GM23338 (cell line): ENCODE results near the gene LRIT2. TPM values are rescaled to one million over a fixed set of nuclear protein-coding genes. Genes with fewer than 3 reads are reported as not detected.

Experiments
- ATAC-seq: fragments of 200-7000 bp; cut with Tn5 transposase; 3 replicates; pipeline ENCODE4 v1.9.1; 2020
- DNase-seq: peaks from one replicate; pipeline ENCODE4 v3.0.0-alpha.2; 2015; ENCODE audit warnings: low spot score
- H2AFZ ChIP-seq: fragments of 200-600 bp; sonication (generic); 2 replicates; pipeline ENCODE4 v1.8.0; 2016; ENCODE audit warnings: antibody characterized with exemption, mild to moderate bottlenecking, moderate library complexity
- H3F3A ChIP-seq: fragments of 200-600 bp; sonication (generic); replicated peaks from 2 replicates; pipeline ENCODE4 v1.8.0; 2017; ENCODE audit warnings: antibody characterized with exemption, mixed run types, low read depth
- H3K27ac ChIP-seq: fragments of 200-600 bp; sonication (generic); 2 replicates; pipeline ENCODE4 v1.6.1; 2016; ENCODE audit warnings: low read depth
- H3K27me3 ChIP-seq: fragments of 200-600 bp; sonication (generic); 2 replicates; pipeline ENCODE4 v1.8.0; 2016; ENCODE audit warnings: mild to moderate bottlenecking, mixed run types, moderate library complexity; ENCODE audit not compliant: insufficient read depth
- H3K36me3 ChIP-seq: fragments of 200-600 bp; sonication (generic); 2 replicates; pipeline ENCODE4 v1.8.0; 2016; ENCODE audit warnings: mild to moderate bottlenecking; ENCODE audit not compliant: insufficient read depth
- H3K4me1 ChIP-seq: fragments of 200-600 bp; sonication (generic); 2 replicates; pipeline ENCODE4 v1.8.0; 2016; ENCODE audit warnings: mild to moderate bottlenecking, moderate library complexity; ENCODE audit not compliant: insufficient read depth
- H3K4me2 ChIP-seq: fragments of 200-600 bp; sonication (generic); 2 replicates; pipeline ENCODE4 v1.7.1; 2017; ENCODE audit warnings: mixed run types
- H3K4me3 ChIP-seq: fragments of 200-600 bp; sonication (generic); 2 replicates; pipeline ENCODE4 v1.6.1; 2016; ENCODE audit warnings: mixed run types
- H3K79me2 ChIP-seq: fragments of 200-600 bp; sonication (generic); replicated peaks from 2 replicates; pipeline ENCODE4 v1.8.0; 2017; ENCODE audit warnings: mild to moderate bottlenecking; ENCODE audit not compliant: insufficient read depth
- H3K9me2 ChIP-seq: fragments of 200-600 bp; sonication (generic); 2 replicates; pipeline ENCODE4 v1.8.0; 2017; ENCODE audit not compliant: insufficient read depth
- H4K20me1 ChIP-seq: fragments of 200-600 bp; sonication (generic); replicated peaks from 2 replicates; pipeline ENCODE4 v1.8.0; 2017; ENCODE audit warnings: mild to moderate bottlenecking; ENCODE audit not compliant: insufficient read depth
- H3K27ac Mint-ChIP-seq: 2 replicates; pipeline ENCODE4 v1.8.0; 2020; ENCODE audit warnings: inconsistent platforms, mild to moderate bottlenecking, moderate library complexity, mixed read lengths
- H3K27me3 Mint-ChIP-seq: 3 replicates; pipeline ENCODE4 v1.8.0; 2022; ENCODE audit warnings: low read depth, mild to moderate bottlenecking, moderate library complexity, mixed read lengths, inconsistent platforms; ENCODE audit not compliant: insufficient read depth, poor library complexity
- H3K36me3 Mint-ChIP-seq: 3 replicates; pipeline ENCODE4 v1.8.0; 2021; ENCODE audit warnings: low read depth, mild to moderate bottlenecking, inconsistent platforms, moderate library complexity, mixed read lengths
- H3K4me1 Mint-ChIP-seq: 3 replicates; pipeline ENCODE4 v1.8.0; 2020; ENCODE audit warnings: mild to moderate bottlenecking, inconsistent platforms, mixed read lengths
- H3K4me3 Mint-ChIP-seq: 3 replicates; pipeline ENCODE4 v1.8.0; 2021; ENCODE audit warnings: moderate library complexity, mild to moderate bottlenecking, inconsistent platforms, mixed read lengths
- H3K9me3 Mint-ChIP-seq: 3 replicates; pipeline ENCODE4 v1.8.0; 2020; ENCODE audit warnings: moderate library complexity, mild to moderate bottlenecking, inconsistent platforms, mixed read lengths
- EZH2 ChIP-seq: fragments of 200-600 bp; sonication (generic); IDR thresholded peaks from one replicate; pipeline ENCODE4 v1.8.0; 2017; ENCODE audit warnings: antibody characterized with exemption, mild to moderate bottlenecking, low read depth; ENCODE audit not compliant: unreplicated experiment
- JUNB ChIP-seq: IDR thresholded peaks from one replicate; pipeline ENCODE4 v1.6.1; 2016; ENCODE audit warnings: antibody characterized with exemption; ENCODE audit not compliant: unreplicated experiment
- NANOG ChIP-seq: IDR thresholded peaks from 2 replicates; pipeline ENCODE4 v1.6.1; 2016; ENCODE audit warnings: antibody characterized with exemption, borderline replicate concordance
- POLR2AphosphoS5 ChIP-seq: IDR thresholded peaks from 2 replicates; pipeline ENCODE4 v1.6.1; 2016; ENCODE audit warnings: antibody characterized with exemption, low read depth
- STAT1 ChIP-seq: IDR thresholded peaks from one replicate; pipeline ENCODE4 v1.6.1; 2016; ENCODE audit warnings: antibody characterized with exemption; ENCODE audit not compliant: unreplicated experiment
- ZNF114 ChIP-seq: fragments of 250-450 bp; sonication (Bioruptor Pico); IDR thresholded peaks from 2 replicates; pipeline ENCODE4 v1.5.0; 2020; ENCODE audit warnings: mild to moderate bottlenecking, moderate library complexity
- ZNF331 ChIP-seq: fragments of 250-450 bp; sonication (Bioruptor Pico); IDR thresholded peaks from 2 replicates; pipeline ENCODE4 v1.5.0; 2020; ENCODE audit warnings: low read depth, mild to moderate bottlenecking, moderate library complexity
- polyA plus RNA-seq: library from polyadenylated mRNA; unstranded; fragments of >200 nt; fragmentation: Nextera tagmentation; extraction: Ambion mirVana; gene quantifications from 2 replicates; pipeline ENCODE4 v1.2.1, GENCODE V29; 2016
- total RNA-seq: library from RNA; depleted of rRNA; stranded (reverse); fragments of >200 nt; shearing (Covaris generic); gene quantifications from 2 replicates; pipeline ENCODE4 v1.2.3, GENCODE V29; 2014
- TF ChIP-seq, protein P1 (sequence below): IDR thresholded peaks from one replicate; pipeline ENCODE4 v1.6.1; 2018; ENCODE audit warnings: antibody characterized with exemption; ENCODE audit not compliant: unreplicated experiment
- TF ChIP-seq, protein P2 (sequence below): IDR thresholded peaks from 2 replicates; pipeline ENCODE4 v1.6.1; 2016; ENCODE audit warnings: antibody characterized with exemption

The LRIT2 gene
- total and polyA plus RNA-seq, 2 experiments from 2014 or later = not detected

DNA sequence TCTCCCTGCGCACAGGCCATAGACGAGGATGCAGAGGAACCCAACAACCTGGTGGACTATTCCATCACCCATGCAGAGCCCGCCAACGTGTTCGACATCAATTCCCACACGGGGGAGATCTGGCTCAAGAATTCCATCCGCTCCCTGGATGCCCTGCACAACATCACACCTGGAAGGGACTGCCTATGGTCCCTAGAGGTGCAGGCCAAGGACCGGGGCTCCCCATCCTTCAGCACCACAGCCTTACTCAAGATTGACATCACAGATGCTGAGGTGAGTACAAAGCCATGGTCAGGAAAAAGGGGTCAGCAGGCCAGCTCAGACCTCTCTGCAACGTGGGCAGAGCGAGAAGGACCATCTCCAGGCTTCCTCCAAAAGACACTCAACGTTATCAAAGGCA, 12.3 kb downstream of the LRIT2 start (continued):
- TF ChIP-seq, protein P1, sequence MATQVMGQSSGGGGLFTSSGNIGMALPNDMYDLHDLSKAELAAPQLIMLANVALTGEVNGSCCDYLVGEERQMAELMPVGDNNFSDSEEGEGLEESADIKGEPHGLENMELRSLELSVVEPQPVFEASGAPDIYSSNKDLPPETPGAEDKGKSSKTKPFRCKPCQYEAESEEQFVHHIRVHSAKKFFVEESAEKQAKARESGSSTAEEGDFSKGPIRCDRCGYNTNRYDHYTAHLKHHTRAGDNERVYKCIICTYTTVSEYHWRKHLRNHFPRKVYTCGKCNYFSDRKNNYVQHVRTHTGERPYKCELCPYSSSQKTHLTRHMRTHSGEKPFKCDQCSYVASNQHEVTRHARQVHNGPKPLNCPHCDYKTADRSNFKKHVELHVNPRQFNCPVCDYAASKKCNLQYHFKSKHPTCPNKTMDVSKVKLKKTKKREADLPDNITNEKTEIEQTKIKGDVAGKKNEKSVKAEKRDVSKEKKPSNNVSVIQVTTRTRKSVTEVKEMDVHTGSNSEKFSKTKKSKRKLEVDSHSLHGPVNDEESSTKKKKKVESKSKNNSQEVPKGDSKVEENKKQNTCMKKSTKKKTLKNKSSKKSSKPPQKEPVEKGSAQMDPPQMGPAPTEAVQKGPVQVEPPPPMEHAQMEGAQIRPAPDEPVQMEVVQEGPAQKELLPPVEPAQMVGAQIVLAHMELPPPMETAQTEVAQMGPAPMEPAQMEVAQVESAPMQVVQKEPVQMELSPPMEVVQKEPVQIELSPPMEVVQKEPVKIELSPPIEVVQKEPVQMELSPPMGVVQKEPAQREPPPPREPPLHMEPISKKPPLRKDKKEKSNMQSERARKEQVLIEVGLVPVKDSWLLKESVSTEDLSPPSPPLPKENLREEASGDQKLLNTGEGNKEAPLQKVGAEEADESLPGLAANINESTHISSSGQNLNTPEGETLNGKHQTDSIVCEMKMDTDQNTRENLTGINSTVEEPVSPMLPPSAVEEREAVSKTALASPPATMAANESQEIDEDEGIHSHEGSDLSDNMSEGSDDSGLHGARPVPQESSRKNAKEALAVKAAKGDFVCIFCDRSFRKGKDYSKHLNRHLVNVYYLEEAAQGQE = no peak
- no peak for TF ChIP-seq ZNF114
- no peak for TF ChIP-seq STAT1
- TF ChIP-seq NANOG = no peak
- TF ChIP-seq POLR2AphosphoS5 = no peak
- TF ChIP-seq ZNF331 (CRISPR knock-in tag) = no peak

DNA sequence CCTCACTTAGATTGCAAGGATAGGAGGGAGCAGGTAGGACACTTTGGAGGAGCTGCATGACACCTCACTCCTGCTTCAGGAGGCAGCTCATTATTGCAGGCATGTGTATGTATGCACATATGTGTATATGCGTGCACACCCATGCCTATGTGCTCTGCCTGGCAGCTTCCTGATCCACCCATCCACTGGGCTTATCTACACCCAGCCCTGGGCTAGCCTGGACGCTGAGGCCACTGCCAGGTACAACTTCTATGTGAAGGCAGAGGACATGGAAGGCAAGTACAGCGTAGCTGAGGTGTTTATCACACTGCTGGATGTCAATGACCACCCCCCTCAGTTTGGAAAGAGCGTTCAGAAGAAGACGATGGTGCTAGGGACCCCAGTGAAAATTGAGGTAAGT, 13.3 kb downstream of the LRIT2 start:
- Mint-ChIP-seq H3K4me1 (peaks cover 7% of the 10 kb centered on the region; the same call in 2 of the 3 replicates), H3K27me3 (peaks cover 3% of the 10 kb centered on the region), H3K4me3 (no peak overlapping the region), H3K9me3 (no peaks in the 10 kb centered on the region; the same call in 1 of the 3 replicates), H3K27ac (no peak overlapping the region), H3K36me3 (no peaks in the 10 kb centered on the region)
- Histone ChIP-seq H2AFZ (no peak overlapping the region), H3F3A (no peaks in the 10 kb centered on the region), H3K4me2 (no peak overlapping the region), H4K20me1 (no peaks in the 10 kb centered on the region), H3K9me2 (no peaks in the 10 kb centered on the region), H3K79me2 (no peaks in the 10 kb centered on the region), H3K27me3 (no peaks in the 10 kb centered on the region), H3K36me3 (no peaks in the 10 kb centered on the region), H3K27ac (no peak overlapping the region), H3K4me3 (no peak overlapping the region), H3K4me1 (no peaks in the 10 kb centered on the region)
- TF ChIP-seq JUNB (no peak), STAT1 (no peak), EZH2 (no peak)
- TF ChIP-seq, protein P2, sequence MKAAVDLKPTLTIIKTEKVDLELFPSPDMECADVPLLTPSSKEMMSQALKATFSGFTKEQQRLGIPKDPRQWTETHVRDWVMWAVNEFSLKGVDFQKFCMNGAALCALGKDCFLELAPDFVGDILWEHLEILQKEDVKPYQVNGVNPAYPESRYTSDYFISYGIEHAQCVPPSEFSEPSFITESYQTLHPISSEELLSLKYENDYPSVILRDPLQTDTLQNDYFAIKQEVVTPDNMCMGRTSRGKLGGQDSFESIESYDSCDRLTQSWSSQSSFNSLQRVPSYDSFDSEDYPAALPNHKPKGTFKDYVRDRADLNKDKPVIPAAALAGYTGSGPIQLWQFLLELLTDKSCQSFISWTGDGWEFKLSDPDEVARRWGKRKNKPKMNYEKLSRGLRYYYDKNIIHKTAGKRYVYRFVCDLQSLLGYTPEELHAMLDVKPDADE = no peak
- TF ChIP-seq, protein P1 = no peak
- DNase-seq = no peak
- ATAC-seq = no peak
